ENCODE data around the gene PPP4C. TPM values are rescaled to one million over a fixed set of nuclear protein-coding genes. Genes with fewer than 3 reads are reported as not detected.

The PPP4C gene
- total and polyA plus RNA-seq, 2 experiments from 2014 or later: 123 to 236 TPM

GRCh38 chr16:30046588-30046987 is 29.2 kb upstream of the PPP4C start:
- Histone ChIP-seq H3K4me2 (no peak overlapping the region), H3K9me3 (ENCODE audit: low read depth) (no peaks in the 10 kb centered on the region), H4K20me1 (ENCODE audit: insufficient read depth, poor library complexity, severe bottlenecking) (no peaks in the 10 kb centered on the region), H3K36me3 (replicated peaks; ENCODE audit: insufficient read depth, low read depth) (no peaks in the 10 kb centered on the region), H3K4me3 (no peak overlapping the region), H2AFZ (no peak overlapping the region), H3K27ac (no peak overlapping the region), H3K4me1 (ENCODE audit: insufficient read depth) (no peaks in the 10 kb centered on the region), H3K9me2 (replicated peaks; ENCODE audit: insufficient read depth) (no peaks in the 10 kb centered on the region), H3K27me3 (no peaks in the 10 kb centered on the region), H3K79me2 (no peaks in the 10 kb centered on the region)
- TF ChIP-seq EZH2 (IDR thresholded peaks at IDR 0.05; ENCODE audit: borderline replicate concordance): no peak
- DNase-seq (ENCODE audit: low spot score): no peak
- WGBS (ENCODE audit: low lambda C conversion rate, missing lambda C conversion rate): 82% methylated on average over 1 of the region's 1 CpG

- H3K36me3 ChIP-seq (replicated peaks; ENCODE audit: insufficient read depth, low read depth): no peaks in the 10 kb centered on the region
- H3K9me2 ChIP-seq (replicated peaks; ENCODE audit: insufficient read depth): no peaks in the 10 kb centered on the region
- TF ChIP-seq EZH2 (IDR thresholded peaks at IDR 0.05; ENCODE audit: borderline replicate concordance) (no peak), EZH2phosphoT487 (IDR thresholded peaks at IDR 0.05; ENCODE audit: low read depth, severe bottlenecking, unreplicated experiment) (no peak), CTCF (IDR thresholded peaks at IDR 0.05; ENCODE audit: poor library complexity) (no peak)
- peaks cover 6% of the 10 kb centered on the region for H3K4me1 ChIP-seq (ENCODE audit: insufficient read depth)
- 93% methylated on average over 8 of the region's 8 CpGs for WGBS (ENCODE audit: low lambda C conversion rate, missing lambda C conversion rate)
- H2AFZ ChIP-seq: no peak overlapping the region
- no peak overlapping the region for H3K4me3 ChIP-seq
- no peak overlapping the region for H3K27ac ChIP-seq
- no peak for DNase-seq (ENCODE audit: low spot score)
- no peaks in the 10 kb centered on the region for H4K20me1 ChIP-seq (ENCODE audit: insufficient read depth, poor library complexity, severe bottlenecking)
- H3K27me3 ChIP-seq: no peaks in the 10 kb centered on the region
- no peak overlapping the region for H3K4me2 ChIP-seq
- H3K9me3 ChIP-seq (ENCODE audit: low read depth): no peaks in the 10 kb centered on the region
- H3K79me2 ChIP-seq: no peaks in the 10 kb centered on the region
Observed at GRCh38 chr16:30049871-30050270, 25.9 kb upstream of the PPP4C start.

GRCh38 chr16:30051518-30051917 is 24.3 kb upstream of the PPP4C start:
- H4K20me1 ChIP-seq (ENCODE audit: insufficient read depth, poor library complexity, severe bottlenecking): no peaks in the 10 kb centered on the region
- H3K9me2 ChIP-seq (replicated peaks; ENCODE audit: insufficient read depth): no peaks in the 10 kb centered on the region
- TF ChIP-seq CTCF (IDR thresholded peaks at IDR 0.05; ENCODE audit: poor library complexity): no peak
- TF ChIP-seq EZH2phosphoT487 (IDR thresholded peaks at IDR 0.05; ENCODE audit: low read depth, severe bottlenecking, unreplicated experiment): no peak
- TF ChIP-seq EZH2 (IDR thresholded peaks at IDR 0.05; ENCODE audit: borderline replicate concordance): no peak
- H3K79me2 ChIP-seq: no peaks in the 10 kb centered on the region
- no peak overlapping the region for H2AFZ ChIP-seq
- H3K36me3 ChIP-seq (replicated peaks; ENCODE audit: insufficient read depth, low read depth): no peaks in the 10 kb centered on the region
- no peak overlapping the region for H3K27ac ChIP-seq
- no peak overlapping the region for H3K4me2 ChIP-seq
- no peak overlapping the region for H3K4me3 ChIP-seq
- peaks cover 6% of the 10 kb centered on the region for H3K4me1 ChIP-seq (ENCODE audit: insufficient read depth)
- WGBS (ENCODE audit: low lambda C conversion rate, missing lambda C conversion rate): 68% methylated on average over 3 of the region's 3 CpGs
- DNase-seq (ENCODE audit: low spot score): no peak
- no peaks in the 10 kb centered on the region for H3K27me3 ChIP-seq
- H3K9me3 ChIP-seq (ENCODE audit: low read depth): no peaks in the 10 kb centered on the region

GRCh38 chr16:30052671-30053372 is 23.0 kb upstream of the PPP4C start:
- no peaks in the 10 kb centered on the region for H3K9me3 ChIP-seq (ENCODE audit: low read depth)
- H3K4me3 ChIP-seq: peak overlapping the region; percentile 79
- TF ChIP-seq CTCF (IDR thresholded peaks at IDR 0.05; ENCODE audit: poor library complexity): no peak
- no peak for TF ChIP-seq EZH2 (IDR thresholded peaks at IDR 0.05; ENCODE audit: borderline replicate concordance)
- no peak for TF ChIP-seq EZH2phosphoT487 (IDR thresholded peaks at IDR 0.05; ENCODE audit: low read depth, severe bottlenecking, unreplicated experiment)
- no peaks in the 10 kb centered on the region for H3K36me3 ChIP-seq (replicated peaks; ENCODE audit: insufficient read depth, low read depth)
- H2AFZ ChIP-seq: peak overlapping the region; percentile 87
- no peaks in the 10 kb centered on the region for H3K9me2 ChIP-seq (replicated peaks; ENCODE audit: insufficient read depth)
- H4K20me1 ChIP-seq (ENCODE audit: insufficient read depth, poor library complexity, severe bottlenecking): no peaks in the 10 kb centered on the region
- H3K79me2 ChIP-seq: no peaks in the 10 kb centered on the region
- H3K4me1 ChIP-seq (ENCODE audit: insufficient read depth): peaks cover 6% of the 10 kb centered on the region
- peak overlapping the region; percentile 18 for H3K27ac ChIP-seq
- peak; percentile 95 for DNase-seq (ENCODE audit: low spot score)
- 11% methylated on average over 35 of the region's 58 CpGs for WGBS (ENCODE audit: low lambda C conversion rate, missing lambda C conversion rate)
- peak overlapping the region; percentile 87 for H3K4me2 ChIP-seq
- no peaks in the 10 kb centered on the region for H3K27me3 ChIP-seq
